Hematopoietic multipotent progenitor cell treated with erythropoietin and hydrocortisone succinate and interleukin-3 and kit ligand, for 17 days (in vitro differentiated cells): Measurements from ENCODE around the gene MIPOL1.
"Not testable (repeated sequence)": the region's sequence is repeated elsewhere in the genome, so short reads cannot be mapped to it uniquely, and the experiment has no call there.

ENCODE experiments used
- DNase-seq: peaks from one replicate; pipeline ENCODE4 v3.0.0-alpha.2; 2015; ENCODE audit warnings: low spot score

The MIPOL1 gene

DNA sequence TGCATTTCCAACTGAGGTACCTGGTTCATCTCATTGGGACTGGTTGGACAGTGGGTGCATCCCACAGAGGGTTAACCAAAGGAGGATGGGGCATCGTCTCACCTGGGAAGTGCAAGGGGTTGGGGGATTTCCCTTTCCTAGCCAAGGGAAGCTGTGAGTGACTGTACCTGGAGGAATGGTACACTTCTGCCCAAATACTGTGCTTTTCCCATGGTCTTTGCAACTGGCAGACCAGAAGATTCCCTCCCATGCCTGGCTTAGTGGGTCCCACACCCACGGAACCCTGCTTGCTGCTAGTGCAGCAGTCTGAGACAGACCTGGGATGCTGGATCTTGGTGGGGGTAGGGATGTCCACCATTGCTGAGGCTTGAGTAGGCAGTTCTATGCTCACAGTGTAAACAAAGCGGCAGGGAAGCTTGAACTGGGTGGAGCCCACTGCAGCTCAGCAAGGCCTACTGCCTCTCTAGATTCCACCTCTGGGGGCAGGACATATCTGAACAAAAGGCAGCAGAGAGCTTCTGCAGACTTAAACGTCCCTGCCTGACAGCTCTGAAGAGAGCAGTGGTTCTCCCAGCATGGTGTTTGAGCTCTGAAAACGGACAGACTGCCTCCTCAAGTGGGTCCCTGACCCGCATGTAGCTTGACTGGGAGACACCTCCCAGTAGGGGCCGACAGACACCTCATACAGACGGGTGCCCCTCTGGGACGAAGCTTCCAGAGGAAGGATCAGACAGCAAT is 9.7 kb upstream of the MIPOL1 start:
- not testable (repeated sequence) for DNase-seq

DNA sequence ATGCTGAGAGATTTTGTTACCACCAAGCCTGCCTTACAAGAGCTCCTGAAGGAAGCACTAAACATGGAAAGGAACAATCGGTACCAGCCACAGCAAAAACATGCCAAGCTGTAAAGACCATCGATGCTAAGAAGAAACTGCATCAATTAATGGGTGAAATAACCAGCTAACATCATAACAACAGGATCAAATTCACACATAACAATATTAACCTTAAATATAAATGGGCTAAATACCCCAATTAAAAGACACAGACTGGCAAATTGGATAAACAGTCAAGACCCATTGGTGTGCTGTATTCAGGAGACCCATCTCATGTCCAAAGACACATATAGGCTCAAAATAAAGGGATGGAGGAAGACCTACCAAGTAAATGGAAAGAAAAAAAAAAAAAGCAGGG is 8.0 kb upstream of the MIPOL1 start:
- not testable (repeated sequence) for DNase-seq

DNA sequence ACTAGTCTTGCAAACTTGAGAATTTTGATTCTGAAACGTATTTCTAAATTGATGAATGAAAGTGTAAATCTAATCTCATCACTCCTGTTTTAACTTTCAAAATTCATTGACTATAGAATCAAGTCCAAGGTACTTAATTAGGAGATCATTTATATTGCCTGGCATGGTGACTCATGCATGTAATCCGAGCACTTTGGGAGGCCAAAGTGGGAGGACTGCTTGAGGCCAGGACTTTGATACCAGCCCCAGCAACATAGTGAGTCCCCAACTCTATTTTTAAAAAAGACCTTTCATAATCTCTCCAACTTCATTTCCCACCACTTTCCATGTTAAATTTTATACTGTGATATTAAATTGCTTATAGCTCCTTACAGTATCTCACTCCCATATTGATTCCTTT is 3.0 kb upstream of the MIPOL1 start:
- no peak for DNase-seq

DNA sequence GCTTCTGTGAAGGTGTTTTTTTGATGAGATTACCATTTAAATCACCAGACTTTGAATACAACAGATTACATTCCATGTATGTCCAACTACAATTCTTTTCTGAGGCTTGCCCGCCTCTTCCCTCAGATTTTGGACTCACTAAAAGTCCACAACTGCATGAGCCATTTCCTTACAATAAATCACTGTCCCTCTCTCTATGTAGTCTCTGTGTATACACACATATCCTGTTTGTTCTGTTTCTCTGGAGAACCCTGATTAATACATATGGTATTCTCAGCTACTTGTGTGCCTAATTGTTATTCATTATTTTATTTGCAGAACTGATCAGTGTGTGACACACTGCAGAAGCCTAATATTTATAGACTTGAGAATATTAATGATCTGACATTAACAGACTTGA is 2.4 kb upstream of the MIPOL1 start:
- DNase-seq: no peak

DNA sequence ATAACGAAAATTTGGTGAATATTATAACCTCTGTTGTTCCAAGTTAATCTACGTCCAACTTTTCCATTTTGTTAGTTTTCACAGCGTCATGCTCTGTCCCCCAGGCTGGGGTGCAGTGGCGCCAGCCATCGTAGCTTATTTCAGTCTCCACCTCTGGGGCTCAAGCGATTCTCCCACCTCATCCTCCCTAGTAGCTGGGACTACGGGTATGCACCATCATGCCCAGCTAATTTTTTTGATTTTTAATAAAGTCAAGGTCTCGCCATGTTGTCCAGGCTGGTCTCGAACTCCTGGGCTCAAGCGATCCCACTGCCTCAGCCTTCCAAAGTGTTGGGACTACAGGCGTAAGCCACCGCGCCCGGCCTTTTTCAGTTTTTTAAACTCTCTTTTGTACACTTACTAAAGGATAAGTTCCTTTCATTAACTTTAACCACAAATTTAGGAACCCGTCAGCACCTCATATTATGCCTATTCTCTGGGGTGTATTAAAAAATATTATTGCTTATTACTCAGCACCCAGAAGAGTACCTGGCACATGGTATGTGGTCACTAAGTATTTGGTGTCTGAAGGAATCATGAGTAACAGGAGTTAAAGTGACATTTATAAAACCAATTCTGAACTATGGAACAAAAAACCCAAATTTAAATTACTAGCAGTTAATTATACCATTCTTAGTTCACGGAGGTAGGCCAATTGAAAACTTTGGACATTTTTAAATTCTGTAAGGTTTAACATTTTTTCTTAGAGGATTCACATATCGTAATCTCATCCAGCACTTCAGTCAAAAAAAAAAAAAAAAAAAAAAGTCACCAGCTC is 925 bp upstream of the MIPOL1 start:
- DNase-seq: no peak

DNA sequence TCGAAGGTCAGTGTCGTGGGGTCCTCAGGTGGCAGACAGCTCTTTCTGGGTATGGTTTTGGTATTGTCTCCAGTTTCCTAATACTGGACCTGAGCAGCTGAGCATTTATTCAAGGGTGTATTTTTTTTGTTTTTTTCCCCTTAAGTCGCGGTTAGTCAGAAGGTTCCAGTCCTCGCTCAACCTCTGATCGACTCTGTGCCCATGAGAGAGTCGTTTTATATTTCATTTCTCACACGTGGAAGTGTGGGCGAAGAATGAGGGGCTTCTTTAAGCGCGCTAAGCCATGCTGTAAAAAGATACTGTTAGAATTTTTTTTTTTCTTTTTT is 499 bp downstream of the MIPOL1 start:
- DNase-seq: no peak

DNA sequence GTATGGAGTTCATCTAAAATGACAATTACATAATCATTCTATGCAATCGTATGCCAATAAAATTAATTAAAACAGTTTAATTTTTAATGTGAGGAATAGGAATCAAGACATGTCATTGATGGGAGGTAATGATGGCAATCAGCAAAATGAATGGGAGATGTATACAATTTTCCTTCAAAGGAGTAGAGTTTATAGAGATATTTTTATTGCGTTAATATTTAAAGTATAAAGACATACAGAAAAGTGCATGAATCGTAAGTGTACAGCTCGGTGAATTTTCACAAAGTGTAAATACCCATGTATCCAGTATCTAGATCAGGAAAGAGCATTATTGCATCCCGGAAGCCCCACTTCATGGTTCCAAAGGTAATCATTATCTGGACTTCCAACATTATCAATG is 1.2 kb downstream of the MIPOL1 start:
- no peak for DNase-seq

DNA sequence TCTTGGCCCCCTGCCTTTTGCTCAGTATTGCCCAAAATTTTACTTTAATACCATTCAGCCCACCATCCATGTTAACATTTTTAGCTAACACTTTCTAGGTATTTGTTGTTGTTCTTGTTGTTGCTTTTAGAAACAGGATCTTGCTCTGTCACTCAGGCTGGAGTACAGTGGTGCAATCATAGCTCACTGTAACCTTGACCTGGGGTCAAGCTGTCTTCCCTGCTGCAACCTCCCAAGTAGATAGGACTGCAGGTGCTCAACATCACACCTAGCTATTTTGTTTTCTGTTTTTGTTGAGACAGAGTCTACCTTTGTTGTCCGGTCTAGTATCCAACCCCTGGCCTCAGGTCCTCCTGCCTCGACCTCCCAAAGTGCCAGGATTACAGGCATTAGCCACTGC is 4.0 kb downstream of the MIPOL1 start:
- DNase-seq: no peak

DNA sequence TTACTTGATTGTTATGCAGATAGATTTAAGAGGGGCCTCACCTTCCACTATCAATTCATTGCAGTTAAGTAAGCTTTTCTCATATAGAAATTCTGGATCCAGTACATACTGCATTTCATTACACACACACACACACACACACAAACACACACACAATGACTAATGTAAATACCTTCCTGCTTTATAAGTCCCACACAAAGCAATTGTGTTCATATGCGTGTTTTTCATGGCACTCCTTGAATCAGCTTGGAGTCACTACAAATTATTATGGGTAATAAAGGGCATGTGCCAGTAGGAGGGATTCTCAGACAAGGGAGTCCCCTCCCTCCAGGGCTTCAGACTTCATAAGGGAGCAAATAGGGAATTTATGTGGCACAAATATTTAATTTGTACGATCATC is 4.5 kb downstream of the MIPOL1 start:
- no peak for DNase-seq

DNA sequence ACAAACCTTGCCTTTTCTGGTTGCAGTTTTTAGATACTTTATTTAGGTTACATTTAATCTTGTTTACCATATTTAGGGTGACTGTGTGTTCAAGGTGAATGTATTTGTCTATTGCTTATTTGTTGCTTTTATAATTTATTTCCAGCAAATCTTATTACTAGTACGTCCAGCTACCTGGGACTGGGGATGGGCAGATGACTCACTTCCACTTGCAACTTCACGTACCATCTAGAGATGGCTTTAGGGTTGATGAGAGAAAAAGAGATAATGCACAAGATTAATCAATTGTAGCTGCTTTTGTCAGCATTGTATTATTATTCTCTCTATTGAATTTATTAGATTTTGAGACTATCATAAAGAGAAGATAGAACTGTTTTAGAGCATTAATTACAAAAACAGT is 5.1 kb downstream of the MIPOL1 start:
- no peak for DNase-seq

DNA sequence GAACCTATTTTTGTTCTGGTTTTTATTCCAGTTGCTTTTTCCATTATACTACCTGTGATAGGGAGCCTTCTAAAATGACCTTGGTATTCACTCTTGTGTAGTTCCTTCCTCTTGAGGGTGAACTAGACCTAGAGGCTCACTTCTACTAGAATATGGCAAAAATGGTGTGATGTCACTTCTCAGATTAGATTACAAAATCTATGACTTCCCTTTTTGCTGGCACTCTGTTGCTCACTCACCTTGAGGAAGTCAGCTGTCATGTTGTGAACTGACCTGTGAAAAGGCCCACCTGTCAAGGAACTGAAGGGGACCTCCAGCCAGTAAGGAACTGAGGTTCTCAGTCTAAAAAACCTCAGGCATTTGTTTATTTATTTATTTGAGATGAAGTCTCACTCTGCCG is 5.7 kb downstream of the MIPOL1 start:
- DNase-seq: no peak

DNA sequence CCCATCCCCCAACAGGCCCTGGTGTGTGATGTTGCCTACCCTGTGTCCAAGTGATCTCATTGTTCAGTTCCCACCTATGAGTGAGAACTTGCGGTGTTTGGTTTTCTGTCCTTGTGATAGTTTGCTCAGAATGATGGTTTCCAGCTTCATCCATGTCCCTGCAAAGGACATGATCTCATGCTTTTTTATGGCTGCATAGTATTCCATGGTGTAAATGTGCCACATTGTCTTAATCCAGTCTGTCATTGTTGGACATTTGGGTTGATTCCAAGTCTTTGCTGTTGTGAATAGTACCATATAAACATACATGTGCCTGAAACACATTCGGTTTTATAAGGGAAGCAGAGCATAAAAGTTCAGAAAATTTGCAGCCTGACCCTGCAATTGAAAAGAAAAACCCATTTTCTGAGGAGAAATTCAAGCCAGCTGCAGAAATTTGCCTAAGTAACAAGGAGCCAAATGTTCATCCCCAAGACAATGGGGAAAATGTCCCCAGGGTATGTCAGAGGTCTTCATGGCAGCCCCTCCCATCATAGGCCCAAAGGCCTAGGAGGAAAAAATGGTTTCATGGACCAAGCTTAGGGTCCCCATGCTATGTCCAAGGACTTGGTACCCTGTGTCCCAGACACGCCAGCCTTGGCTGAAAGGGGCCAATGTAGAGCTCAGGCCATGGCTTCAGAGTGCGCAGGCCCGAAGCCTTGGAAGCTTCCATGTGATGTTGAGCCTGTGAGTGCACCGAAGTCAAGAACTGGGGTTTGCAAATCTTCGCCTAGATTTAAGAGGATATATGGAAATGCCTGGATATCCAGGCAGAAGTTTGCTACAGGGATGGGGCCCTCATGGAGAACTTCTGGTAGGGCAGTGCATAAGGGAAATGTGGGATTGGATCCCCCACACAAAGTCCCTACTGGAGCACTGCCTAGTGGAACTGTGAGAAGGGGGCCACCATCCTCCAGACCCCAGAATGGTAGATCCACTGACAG is 8.2 kb downstream of the MIPOL1 start:
- DNase-seq: not testable (repeated sequence)

DNA sequence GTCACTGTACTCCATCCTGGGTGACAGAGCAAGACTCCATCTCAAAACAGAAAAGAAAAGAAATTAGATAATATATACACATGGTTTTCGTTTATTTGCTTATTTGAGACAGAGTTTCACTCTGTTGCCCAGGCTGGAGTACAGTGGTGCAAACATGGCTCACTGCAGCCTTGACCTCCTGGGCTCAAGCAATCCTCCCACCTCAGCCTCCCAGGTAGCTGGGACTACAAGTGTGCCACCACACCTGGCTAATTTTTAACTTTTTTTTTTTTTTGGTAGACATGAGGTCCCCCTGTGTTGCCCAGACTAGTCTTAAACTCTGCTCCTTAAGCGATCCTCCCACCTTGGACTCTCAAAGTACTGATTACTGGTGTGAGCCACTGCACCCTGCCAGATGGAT is 11.9 kb downstream of the MIPOL1 start:
- not testable (repeated sequence) for DNase-seq

DNA sequence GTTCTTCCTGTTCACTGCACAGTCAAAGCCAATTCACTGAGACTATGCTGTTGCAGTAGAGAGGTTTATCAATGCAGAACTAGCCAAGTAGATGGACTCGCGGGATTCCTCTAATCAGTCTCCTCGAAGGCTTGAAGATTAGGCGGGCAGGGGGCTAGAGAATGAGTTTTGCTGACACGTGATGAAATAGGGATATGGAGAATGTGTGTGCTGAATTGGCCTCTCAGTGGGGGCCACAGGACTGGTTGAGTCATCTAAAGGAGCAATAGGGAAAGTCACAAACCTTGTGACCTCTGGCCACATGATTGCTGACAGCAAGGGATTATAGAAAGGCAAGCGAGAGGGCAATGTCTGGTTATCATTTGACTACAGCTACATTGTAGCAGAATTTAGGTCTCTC is 12.7 kb downstream of the MIPOL1 start:
- DNase-seq: no peak

DNA sequence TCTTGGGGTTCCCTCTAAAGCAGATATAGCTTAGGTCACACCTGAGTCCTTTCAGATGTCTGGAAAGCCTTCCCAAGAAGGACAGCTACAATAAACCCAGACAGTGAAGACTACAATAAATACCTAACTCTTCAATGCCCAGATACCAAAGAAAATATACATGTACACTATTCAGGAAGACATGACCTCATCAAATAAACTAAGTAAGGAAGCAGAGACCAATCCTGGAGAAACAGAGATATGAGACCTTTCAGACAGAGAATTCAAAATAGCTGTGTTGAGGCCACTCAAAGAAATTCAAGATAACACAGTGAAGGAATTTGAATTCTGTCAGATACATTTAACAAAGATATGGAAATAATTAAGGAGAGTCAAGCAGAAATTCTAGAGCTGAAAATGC is 15.3 kb downstream of the MIPOL1 start:
- no peak for DNase-seq

DNA sequence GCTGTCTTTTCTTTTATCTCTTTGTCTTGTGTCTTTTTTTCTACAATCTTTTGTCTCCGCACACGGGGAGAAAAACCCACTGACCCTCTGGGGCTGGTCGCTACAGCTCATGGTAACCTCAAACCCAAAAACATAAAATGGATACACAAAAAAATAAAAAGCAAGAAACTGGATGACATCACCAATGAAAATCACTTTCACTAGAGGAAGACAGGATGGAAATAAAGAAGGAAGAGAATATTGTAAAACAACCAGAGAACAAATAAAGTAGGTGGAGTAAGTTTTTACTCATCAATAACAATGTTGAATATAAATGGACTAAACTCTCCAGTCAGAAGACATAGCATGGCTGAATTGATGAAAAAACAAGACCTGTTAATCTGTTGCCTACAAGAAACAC is 17.6 kb downstream of the MIPOL1 start:
- DNase-seq: no peak

DNA sequence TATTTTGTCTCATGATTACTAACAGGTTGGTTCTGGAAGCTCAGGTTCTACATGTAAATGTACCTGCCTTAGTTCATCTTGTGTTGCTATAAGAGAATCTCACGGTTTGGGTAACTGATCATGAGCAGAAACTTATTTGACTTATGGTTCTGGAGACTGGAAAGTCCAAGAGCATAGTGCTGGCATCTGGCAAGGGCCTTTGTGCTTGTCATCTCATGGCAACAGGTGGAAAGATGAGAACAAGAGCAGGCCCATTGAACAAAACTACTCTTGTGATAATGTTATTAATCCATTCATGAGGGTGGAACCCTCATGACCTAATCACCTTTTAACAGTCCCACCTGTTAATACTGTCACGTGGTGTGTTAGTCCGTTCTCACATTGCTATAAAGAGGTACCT is 23.3 kb downstream of the MIPOL1 start:
- no peak for DNase-seq

DNA sequence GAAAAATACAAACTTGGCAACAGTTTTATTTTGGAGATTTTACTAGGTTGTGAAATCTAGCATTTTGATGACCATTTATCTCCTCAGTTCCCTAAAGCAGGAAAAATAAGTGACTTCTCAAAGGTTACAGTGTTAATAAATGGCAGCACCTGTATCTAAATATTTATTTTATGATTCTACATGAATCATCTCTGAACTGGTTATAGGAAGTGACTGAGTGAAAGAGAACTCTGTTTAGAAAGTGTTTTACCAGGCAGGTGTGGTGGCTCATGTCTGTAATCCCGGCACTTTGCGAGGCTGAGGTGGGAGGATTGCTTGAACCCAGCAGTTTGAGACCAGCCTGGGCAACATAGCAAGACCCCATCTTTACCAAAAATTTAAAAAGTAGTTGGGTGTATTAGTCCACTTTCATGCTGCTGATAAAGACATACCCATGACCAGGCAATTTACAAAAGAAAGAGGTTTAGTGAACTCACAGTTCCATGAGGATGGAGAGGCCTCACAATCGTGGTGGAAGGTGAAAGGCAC is 26.3 kb downstream of the MIPOL1 start:
- no peak for DNase-seq

DNA sequence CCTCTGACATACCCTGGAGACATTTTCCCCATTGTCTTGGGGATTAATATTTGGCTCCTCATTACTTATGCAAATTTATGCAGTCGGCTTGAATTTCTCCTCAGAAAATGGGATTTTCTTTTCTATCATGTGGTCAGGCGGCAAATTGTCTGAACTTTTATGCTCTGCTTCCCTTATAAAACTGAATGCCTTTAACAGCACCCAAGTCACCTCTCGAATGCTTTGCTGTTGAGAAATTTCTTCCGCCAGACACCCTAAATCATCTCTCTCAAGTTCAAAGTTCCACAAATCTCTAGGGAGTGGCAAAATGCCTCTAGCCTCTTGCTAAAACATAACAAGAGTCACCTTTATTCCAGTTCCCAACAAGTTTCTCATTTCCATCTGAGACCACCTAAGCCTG is 27.9 kb downstream of the MIPOL1 start:
- not testable (repeated sequence) for DNase-seq

DNA sequence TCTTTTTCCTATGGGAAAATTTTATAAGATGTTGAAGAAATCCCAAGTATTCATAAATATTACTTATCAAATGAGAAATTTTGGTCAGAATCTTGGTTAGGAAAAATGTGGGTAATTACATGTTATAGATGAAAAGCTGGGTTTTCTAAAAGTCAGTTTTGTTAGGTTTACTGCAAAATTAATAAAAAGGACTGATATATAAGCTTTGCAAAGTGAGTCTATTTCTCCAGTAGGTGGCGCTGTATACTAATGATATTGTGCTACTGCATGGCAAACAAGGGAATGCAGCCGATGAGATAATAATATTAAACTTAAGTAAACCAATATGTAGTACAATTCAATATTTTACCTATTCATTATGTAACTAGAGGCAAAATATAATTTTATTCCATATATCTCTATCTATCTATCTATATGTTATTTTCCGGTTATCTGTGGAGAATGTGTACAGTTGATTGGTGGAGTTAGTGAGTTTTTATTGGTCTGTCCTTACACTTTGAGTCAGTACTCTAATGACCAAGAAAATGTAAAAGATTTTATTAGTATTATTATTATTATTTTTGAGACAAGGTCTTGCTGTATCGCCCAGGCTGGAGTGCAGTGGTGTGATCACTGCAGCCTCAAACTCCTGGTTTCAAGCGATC is 32.9 kb downstream of the MIPOL1 start:
- peak; percentile 76 for DNase-seq

DNA sequence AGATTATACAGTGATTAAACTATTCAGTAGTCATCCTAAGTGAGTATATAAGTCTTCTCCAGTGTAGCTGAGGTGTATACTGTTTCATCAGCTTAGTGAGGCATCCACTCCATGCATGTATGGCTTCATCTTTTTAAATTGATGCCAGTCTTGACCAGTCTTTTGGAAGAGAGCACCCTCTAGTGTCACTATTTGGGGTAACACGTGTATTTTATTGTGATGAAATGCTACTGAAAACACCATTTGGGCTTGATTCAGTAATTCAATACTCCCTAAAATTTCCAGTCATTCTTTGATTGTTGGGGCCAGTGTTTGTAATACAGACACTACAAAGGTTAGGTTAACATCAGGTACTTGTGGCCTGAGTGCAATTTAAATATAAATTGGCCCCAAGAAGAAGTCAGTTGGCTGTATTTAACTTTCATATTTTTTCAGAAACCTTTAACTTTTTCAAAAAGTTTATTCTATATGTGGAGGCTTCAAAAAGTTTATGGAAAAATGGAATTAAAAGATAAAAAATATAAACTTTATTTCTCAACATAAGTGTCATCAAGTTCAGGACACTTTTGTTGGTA is 35.3 kb downstream of the MIPOL1 start:
- DNase-seq: peak; percentile 64
